Breast epithelium (tissue), 3 donors: ENCODE measurements around the gene EFNA3.

Source experiments
- CTCF ChIP-seq, 3 donors: fragments of 450-650 bp; IDR thresholded peaks; one replicate each; pipeline ENCODE4 v1.5.1; 2016 to 2017; ENCODE audit warnings: antibody characterized with exemption in 3 of 3, mild to moderate bottlenecking in 3 of 3, moderate library complexity in 3 of 3
- POLR2A ChIP-seq: fragments of 450-650 bp; IDR thresholded peaks from one replicate; pipeline ENCODE4 v1.6.1; 2016; ENCODE audit warnings: antibody characterized with exemption, mild to moderate bottlenecking, moderate library complexity
- POLR2AphosphoS5 ChIP-seq, 3 donors: sonication (generic); formaldehyde crosslinking; IDR thresholded peaks; one replicate each; pipeline ENCODE4 v1.6.1; 2017; ENCODE audit warnings: antibody characterized with exemption in 3 of 3

GRCh38 chr1:155113450-155113980 is 34.9 kb downstream of the EFNA3 start:
- TF ChIP-seq CTCF (IDR thresholded peaks at IDR 0.05) (no peak), POLR2A (no peak), POLR2AphosphoS5 (IDR thresholded peaks at IDR 0.05) (no peak)
